Astrocyte (in vitro differentiated cells and primary cell): ENCODE data around the gene NUCB2. TPM values are rescaled to one million over a fixed set of nuclear protein-coding genes. Genes with fewer than 3 reads are reported as not detected.

Source experiments
- DNase-seq: peaks from one replicate; pipeline ENCODE4 v3.0.0-alpha.2; 2010; ENCODE audit warnings: low read depth
- FAIRE-seq: peaks from 2 replicates; lab custom pipeline; 2011; peaks lifted over from hg19 to GRCh38; lab: Jason Lieb, UNC
- H2AFZ ChIP-seq: 2 replicates; pipeline ENCODE4 v1.6.0; 2012; ENCODE audit warnings: low read depth, low read length, inconsistent platforms
- H3K27ac ChIP-seq: 2 replicates; pipeline ENCODE4 v1.5.1; 2011; ENCODE audit warnings: low read depth, low read length, inconsistent platforms
- H3K27me3 ChIP-seq: 2 replicates; pipeline ENCODE4 v1.6.0; 2011; ENCODE audit warnings: low read length, inconsistent platforms; ENCODE audit not compliant: insufficient read depth
- H3K36me3 ChIP-seq: 2 replicates; pipeline ENCODE4 v1.5.1; 2011; ENCODE audit warnings: low read length, inconsistent platforms; ENCODE audit not compliant: insufficient read depth
- H3K4me1 ChIP-seq: 2 replicates; pipeline ENCODE4 v1.5.1; 2011; ENCODE audit warnings: low read length, inconsistent platforms; ENCODE audit not compliant: insufficient read depth
- H3K4me2 ChIP-seq: 2 replicates; pipeline ENCODE4 v1.6.0; 2012; ENCODE audit warnings: low read length, inconsistent platforms
- H3K4me3 ChIP-seq: 2 replicates; pipeline ENCODE4 v1.5.1; 2011; ENCODE audit warnings: low read depth, mild to moderate bottlenecking, low read length, inconsistent platforms; ENCODE audit not compliant: insufficient read depth
- H3K79me2 ChIP-seq: 2 replicates; pipeline ENCODE4 v1.6.0; 2012; ENCODE audit warnings: mild to moderate bottlenecking, low read length, inconsistent platforms; ENCODE audit not compliant: insufficient read depth
- H3K9ac ChIP-seq: 2 replicates; pipeline ENCODE4 v1.6.0; 2012; ENCODE audit warnings: mild to moderate bottlenecking, low read length, inconsistent platforms
- H3K9me3 ChIP-seq: 2 replicates; pipeline ENCODE4 v1.5.1; 2012; ENCODE audit warnings: low read depth, mild to moderate bottlenecking, low read length, inconsistent platforms; ENCODE audit not compliant: insufficient read depth
- H4K20me1 ChIP-seq: 2 replicates; pipeline ENCODE4 v1.6.0; 2012; ENCODE audit warnings: low read length, inconsistent platforms; ENCODE audit not compliant: insufficient read depth
- H3K27ac Mint-ChIP-seq: one replicate; pipeline ENCODE4 v1.8.0; 2021; ENCODE audit warnings: mild to moderate bottlenecking, mixed read lengths; ENCODE audit not compliant: unreplicated experiment
- H3K27me3 Mint-ChIP-seq: one replicate; pipeline ENCODE4 v1.8.0; 2021; ENCODE audit warnings: low read depth, mixed read lengths; ENCODE audit not compliant: unreplicated experiment
- H3K36me3 Mint-ChIP-seq: one replicate; pipeline ENCODE4 v1.8.0; 2021; ENCODE audit warnings: low read depth, mixed read lengths; ENCODE audit not compliant: unreplicated experiment
- H3K4me1 Mint-ChIP-seq: one replicate; pipeline ENCODE4 v1.8.0; 2021; ENCODE audit warnings: low read depth, mixed read lengths; ENCODE audit not compliant: unreplicated experiment
- H3K4me3 Mint-ChIP-seq: one replicate; pipeline ENCODE4 v1.8.0; 2021; ENCODE audit warnings: mild to moderate bottlenecking, moderate library complexity, mixed read lengths; ENCODE audit not compliant: unreplicated experiment
- H3K9me3 Mint-ChIP-seq: one replicate; pipeline ENCODE4 v1.8.0; 2021; ENCODE audit warnings: mild to moderate bottlenecking, mixed read lengths; ENCODE audit not compliant: unreplicated experiment
- EZH2 ChIP-seq: IDR thresholded peaks from 2 replicates; pipeline ENCODE4 v1.6.1; 2012; ENCODE audit warnings: mild to moderate bottlenecking, low read length, inconsistent platforms; ENCODE audit not compliant: insufficient read depth
- total RNA-seq: library from RNA; stranded (reverse); gene quantifications from 2 replicates; pipeline ENCODE4 v1.2.1, GENCODE V29; 2021
- TF ChIP-seq, protein P1 (sequence below): IDR thresholded peaks from 2 replicates; pipeline ENCODE4 v1.5.1; 2011; ENCODE audit warnings: low read depth, mild to moderate bottlenecking, inconsistent platforms, low read length, moderate library complexity; ENCODE audit not compliant: insufficient read depth

The NUCB2 gene
- total RNA-seq, 1 donor from 2014 or later: 71.2 TPM

GRCh38 chr11:17257196-17257595, 19.3 kb upstream of the NUCB2 start:
- no peak overlapping the region for H3K4me3 ChIP-seq
- no peaks in the 10 kb centered on the region for H3K36me3 ChIP-seq
- Mint-ChIP-seq H3K27me3 (no peaks in the 10 kb centered on the region), H3K27ac (peak overlapping the region; percentile 84), H3K9me3 (no peaks in the 10 kb centered on the region), H3K4me3 (no peak overlapping the region), H3K4me1 (peaks cover 10% of the 10 kb centered on the region), H3K36me3 (no peaks in the 10 kb centered on the region)
- DNase-seq (peak; percentile 54), FAIRE-seq (no peak)
- no peaks in the 10 kb centered on the region for H3K27me3 ChIP-seq
- H3K27ac ChIP-seq: peak overlapping the region; percentile 67
- H4K20me1 ChIP-seq: no peaks in the 10 kb centered on the region
- H3K79me2 ChIP-seq: no peaks in the 10 kb centered on the region
- no peak for TF ChIP-seq EZH2
- H3K4me1 ChIP-seq: peaks cover 8% of the 10 kb centered on the region
- H3K9me3 ChIP-seq: no peaks in the 10 kb centered on the region
- H3K9ac ChIP-seq: peak overlapping the region; percentile 17
- H2AFZ ChIP-seq: no peak overlapping the region
- peak overlapping the region; percentile 62 for H3K4me2 ChIP-seq

DNA sequence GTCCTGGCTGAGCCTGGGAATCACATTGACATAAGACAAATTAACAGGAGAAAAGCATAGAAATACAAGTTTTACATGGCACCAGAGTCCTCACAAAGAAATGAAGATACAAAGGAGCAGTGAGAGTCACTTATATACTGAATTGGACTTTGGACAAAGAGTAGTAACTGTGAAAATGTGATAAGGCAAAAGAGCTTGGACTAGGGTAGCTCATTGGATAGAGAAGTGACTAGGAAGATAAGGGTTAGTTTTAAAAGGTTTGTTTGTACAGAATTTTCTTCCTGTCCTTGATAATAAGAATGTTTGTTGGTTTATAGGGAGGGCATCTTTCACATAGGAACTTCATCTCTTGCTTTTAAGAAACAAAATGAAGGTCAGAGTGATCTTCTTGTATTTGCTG, 17.9 kb upstream of the NUCB2 start:
- Histone ChIP-seq H3K4me3 (no peak overlapping the region), H3K9me3 (no peaks in the 10 kb centered on the region), H3K9ac (no peak overlapping the region), H3K4me2 (no peak overlapping the region), H3K79me2 (no peaks in the 10 kb centered on the region), H3K36me3 (no peaks in the 10 kb centered on the region), H3K27me3 (no peaks in the 10 kb centered on the region), H4K20me1 (no peaks in the 10 kb centered on the region), H3K27ac (no peak overlapping the region), H2AFZ (no peak overlapping the region), H3K4me1 (peaks cover 10% of the 10 kb centered on the region)
- TF ChIP-seq, protein P1, sequence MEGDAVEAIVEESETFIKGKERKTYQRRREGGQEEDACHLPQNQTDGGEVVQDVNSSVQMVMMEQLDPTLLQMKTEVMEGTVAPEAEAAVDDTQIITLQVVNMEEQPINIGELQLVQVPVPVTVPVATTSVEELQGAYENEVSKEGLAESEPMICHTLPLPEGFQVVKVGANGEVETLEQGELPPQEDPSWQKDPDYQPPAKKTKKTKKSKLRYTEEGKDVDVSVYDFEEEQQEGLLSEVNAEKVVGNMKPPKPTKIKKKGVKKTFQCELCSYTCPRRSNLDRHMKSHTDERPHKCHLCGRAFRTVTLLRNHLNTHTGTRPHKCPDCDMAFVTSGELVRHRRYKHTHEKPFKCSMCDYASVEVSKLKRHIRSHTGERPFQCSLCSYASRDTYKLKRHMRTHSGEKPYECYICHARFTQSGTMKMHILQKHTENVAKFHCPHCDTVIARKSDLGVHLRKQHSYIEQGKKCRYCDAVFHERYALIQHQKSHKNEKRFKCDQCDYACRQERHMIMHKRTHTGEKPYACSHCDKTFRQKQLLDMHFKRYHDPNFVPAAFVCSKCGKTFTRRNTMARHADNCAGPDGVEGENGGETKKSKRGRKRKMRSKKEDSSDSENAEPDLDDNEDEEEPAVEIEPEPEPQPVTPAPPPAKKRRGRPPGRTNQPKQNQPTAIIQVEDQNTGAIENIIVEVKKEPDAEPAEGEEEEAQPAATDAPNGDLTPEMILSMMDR: no peak
- no peak for TF ChIP-seq EZH2
- H3K36me3 Mint-ChIP-seq: no peaks in the 10 kb centered on the region
- FAIRE-seq: no peak
- no peak overlapping the region for H3K4me3 Mint-ChIP-seq
- peaks cover 11% of the 10 kb centered on the region for H3K4me1 Mint-ChIP-seq
- no peak overlapping the region for H3K27ac Mint-ChIP-seq
- no peaks in the 10 kb centered on the region for H3K27me3 Mint-ChIP-seq
- DNase-seq: no peak
- H3K9me3 Mint-ChIP-seq: no peaks in the 10 kb centered on the region

- H3K9ac ChIP-seq: no peak overlapping the region
- DNase-seq: peak; percentile 22
- no peak overlapping the region for H3K27ac ChIP-seq
Observed at GRCh38 chr11:17259519-17259918, 17.0 kb upstream of the NUCB2 start.

More at GRCh38 chr11:17259519-17259918, 17.0 kb upstream of the NUCB2 start:
- H3K36me3 ChIP-seq: no peaks in the 10 kb centered on the region
- no peak overlapping the region for H3K4me3 Mint-ChIP-seq
- H3K4me3 ChIP-seq: no peak overlapping the region
- FAIRE-seq: no peak
- H3K9me3 Mint-ChIP-seq: no peaks in the 10 kb centered on the region
- peaks cover 14% of the 10 kb centered on the region for H3K4me1 Mint-ChIP-seq
- no peaks in the 10 kb centered on the region for H3K9me3 ChIP-seq
- H2AFZ ChIP-seq: no peak overlapping the region
- no peaks in the 10 kb centered on the region for H3K79me2 ChIP-seq
- no peaks in the 10 kb centered on the region for H4K20me1 ChIP-seq
- no peak overlapping the region for H3K27ac Mint-ChIP-seq
- no peaks in the 10 kb centered on the region for H3K27me3 Mint-ChIP-seq
- TF ChIP-seq EZH2: no peak
- TF ChIP-seq, protein P1: no peak
- H3K36me3 Mint-ChIP-seq: no peaks in the 10 kb centered on the region
- peaks cover 15% of the 10 kb centered on the region for H3K4me1 ChIP-seq
- H3K4me2 ChIP-seq: no peak overlapping the region
- H3K27me3 ChIP-seq: no peaks in the 10 kb centered on the region
